ENCODE results near the gene CDH22. TPM values are rescaled to one million over a fixed set of nuclear protein-coding genes. Genes with fewer than 3 reads are reported as not detected.

The CDH22 gene, protein sequence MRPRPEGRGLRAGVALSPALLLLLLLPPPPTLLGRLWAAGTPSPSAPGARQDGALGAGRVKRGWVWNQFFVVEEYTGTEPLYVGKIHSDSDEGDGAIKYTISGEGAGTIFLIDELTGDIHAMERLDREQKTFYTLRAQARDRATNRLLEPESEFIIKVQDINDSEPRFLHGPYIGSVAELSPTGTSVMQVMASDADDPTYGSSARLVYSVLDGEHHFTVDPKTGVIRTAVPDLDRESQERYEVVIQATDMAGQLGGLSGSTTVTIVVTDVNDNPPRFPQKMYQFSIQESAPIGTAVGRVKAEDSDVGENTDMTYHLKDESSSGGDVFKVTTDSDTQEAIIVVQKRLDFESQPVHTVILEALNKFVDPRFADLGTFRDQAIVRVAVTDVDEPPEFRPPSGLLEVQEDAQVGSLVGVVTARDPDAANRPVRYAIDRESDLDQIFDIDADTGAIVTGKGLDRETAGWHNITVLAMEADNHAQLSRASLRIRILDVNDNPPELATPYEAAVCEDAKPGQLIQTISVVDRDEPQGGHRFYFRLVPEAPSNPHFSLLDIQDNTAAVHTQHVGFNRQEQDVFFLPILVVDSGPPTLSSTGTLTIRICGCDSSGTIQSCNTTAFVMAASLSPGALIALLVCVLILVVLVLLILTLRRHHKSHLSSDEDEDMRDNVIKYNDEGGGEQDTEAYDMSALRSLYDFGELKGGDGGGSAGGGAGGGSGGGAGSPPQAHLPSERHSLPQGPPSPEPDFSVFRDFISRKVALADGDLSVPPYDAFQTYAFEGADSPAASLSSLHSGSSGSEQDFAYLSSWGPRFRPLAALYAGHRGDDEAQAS
- not detected in 2 replicates for total RNA-seq

DNA sequence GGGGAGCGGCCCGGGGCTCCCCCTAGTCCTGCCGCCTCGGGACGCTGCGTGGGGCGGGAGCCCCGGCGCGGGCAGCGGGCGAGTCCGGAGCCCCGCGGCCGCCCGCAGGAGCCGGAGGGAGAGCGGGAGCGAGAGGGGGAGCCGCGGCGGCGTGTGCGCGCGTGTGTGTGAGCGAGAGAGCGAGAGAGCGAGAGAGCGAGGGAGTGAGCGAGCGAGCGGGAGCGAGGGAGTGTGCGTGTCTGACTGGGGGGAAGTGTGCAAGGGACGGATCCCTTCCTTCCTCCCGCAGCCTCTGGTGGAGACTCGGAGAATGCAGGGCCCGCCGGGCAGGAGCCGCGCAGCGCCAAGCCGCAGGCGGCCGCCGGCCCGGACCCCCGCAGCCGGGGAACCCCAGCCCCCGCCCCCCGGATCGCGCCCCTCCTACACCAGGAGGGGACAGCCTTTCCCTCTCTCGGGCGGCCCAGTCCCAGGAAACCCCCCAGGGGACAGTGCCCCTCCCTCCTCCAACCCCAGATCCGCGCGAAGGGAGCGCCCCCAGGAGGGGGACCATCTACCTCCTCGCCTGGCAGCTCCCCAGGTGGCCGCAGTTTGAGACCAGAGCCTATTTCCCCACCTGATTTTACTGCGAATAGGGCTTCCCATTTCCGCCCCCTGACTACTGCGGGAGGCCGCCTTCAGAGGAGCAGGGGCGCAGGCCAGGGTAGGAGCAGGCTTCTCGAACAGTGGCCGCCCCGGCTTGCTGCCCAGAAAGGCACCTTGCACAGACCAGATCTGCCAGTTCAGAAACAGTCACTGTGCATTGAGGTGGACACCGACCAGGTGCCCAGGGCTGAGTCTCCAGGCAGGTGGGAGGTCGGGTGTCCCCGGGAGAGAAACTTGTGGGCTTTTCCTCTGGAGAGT is at the start of gene CDH22:
CDH22 (minus strand) TSS at position 241 of the 900 bp plus-strand sequence. CDS start 57,204 bp downstream, outside the sequence.

Other genes starting within 250 kb of the CDH22 start
- gene NCOA5, start 218.5 kb downstream of the CDH22 start, total RNA-seq: 20.2 and 24.6 TPM in 2 replicates
- gene CD40, start 190.2 kb downstream of the CDH22 start, total RNA-seq: 13.5 and 14.2 TPM in 2 replicates
- 26.6 and 32.2 TPM in 2 replicates for gene ELMO2, start 98.1 kb upstream of the CDH22 start, total RNA-seq
- 2.8 and 2.9 TPM in 2 replicates for gene ZNF334, start 205.1 kb upstream of the CDH22 start, total RNA-seq
- not detected in 2 replicates for gene OCSTAMP, start 242.2 kb upstream of the CDH22 start, total RNA-seq